Embryonic facial prominence (tissue), 1 donor: ENCODE data around the gene PIP5K1C.
"Not testable (repeated sequence)": the region's sequence is repeated elsewhere in the genome, so short reads cannot be mapped to it uniquely, and the experiment has no call there.

Experiments
- DNase-seq: peaks from one replicate; pipeline ENCODE4 v3.0.0-alpha.2; 2016; ENCODE audit errors: extremely low spot score

Gene PIP5K1C

GRCh38 chr19:3674784-3675543, 25.3 kb downstream of the PIP5K1C start:
- DNase-seq, result no peak

DNA sequence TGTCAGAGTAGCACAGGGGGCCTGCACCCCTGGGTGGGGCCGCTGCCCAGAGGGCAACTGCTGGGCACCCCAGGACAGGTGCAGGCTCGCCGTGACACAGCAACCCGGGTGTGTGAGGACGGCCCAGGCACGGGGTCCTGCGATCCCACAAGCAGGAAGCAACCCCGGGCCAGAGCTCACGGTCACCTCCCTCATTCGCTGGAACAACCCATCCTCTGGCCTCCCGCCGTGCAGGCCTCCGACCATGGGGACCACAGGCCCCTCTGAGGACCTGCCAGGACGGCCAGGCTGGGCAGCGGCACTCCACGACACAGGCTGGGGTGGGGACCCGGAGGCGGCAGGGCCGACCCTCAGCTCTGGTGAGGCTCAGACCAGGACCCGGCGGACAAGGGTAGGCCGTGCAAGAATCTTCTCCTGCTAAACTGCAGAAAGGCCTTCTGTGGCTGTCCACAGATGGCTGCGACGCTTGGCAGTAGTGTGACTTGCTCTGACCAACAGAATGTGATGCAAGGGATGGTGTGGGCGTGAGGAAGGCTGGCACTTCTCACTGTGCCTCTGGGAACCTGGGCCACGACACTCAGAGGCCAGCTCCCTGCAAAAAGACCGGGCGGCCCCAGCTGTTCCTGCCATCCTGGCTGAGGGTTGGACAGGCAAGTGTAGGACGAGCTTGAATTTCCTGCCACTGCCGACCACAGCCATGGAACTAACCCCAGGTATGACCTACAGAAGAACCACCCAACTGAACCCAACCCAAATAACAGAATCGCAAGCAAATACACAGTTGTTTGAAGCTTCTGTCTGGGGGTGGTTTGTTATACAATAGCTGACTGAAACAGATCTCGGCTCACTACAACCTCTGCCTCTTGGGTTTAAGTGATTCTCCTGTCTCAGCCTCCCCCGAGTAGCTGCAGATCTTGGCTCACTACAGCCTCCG, 26.5 kb downstream of the PIP5K1C start:
- no peak for DNase-seq

GRCh38 chr19:3672993-3673392, 27.3 kb downstream of the PIP5K1C start:
- DNase-seq, result no peak

GRCh38 chr19:3672575-3672948, 27.7 kb downstream of the PIP5K1C start:
- no peak for DNase-seq

- DNase-seq, result no peak
These were observed 28.3 kb downstream of the PIP5K1C start for GRCh38 chr19:3671680-3672574.

DNA sequence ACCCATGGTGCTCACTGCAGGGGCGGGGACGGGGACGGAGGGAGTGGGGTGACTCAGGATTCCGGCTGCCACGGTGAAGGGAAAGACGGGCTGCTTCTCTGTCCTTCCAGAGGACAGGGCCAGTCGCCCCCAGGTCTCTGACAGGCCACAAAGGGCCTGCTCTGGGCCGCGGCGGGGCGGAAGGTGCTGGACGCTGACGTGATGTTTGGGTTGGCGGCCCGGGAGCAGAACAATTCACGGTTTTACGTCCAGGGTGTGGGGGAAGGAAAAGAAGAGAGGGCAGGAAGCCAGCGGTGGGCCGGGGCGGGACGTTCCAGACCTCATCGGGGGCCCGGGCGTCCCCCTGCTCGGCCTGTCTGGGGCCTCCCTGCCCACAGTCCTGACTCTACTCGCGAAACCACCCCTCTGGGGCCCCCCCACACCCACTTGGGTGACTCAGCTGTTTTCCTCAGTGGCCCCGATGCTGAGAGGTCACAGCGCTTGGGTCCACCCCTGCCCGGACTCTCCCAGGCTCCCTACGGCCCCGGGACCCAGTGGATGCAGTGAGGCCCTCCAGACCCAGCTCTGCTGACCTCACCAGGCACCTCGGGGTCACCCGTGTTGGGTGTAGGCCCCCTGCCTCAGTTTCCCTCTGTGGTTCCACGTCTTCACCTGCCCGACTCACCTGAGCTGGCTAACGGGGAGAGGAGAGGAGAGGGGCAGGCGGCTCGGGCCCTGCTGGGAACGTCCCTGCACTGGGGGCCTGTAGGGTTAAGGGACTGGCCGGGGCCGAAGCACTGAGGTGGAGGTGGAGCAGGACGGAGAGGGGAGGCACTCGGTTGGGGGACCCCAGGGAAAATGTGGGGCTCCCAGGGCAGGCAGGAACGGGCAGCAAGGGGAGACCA, 29.2 kb downstream of the PIP5K1C start:
- DNase-seq, result peak; percentile 40

- peak; percentile 41 for DNase-seq
These were observed 30.1 kb downstream of the PIP5K1C start for GRCh38 chr19:3669947-3670795.

DNA sequence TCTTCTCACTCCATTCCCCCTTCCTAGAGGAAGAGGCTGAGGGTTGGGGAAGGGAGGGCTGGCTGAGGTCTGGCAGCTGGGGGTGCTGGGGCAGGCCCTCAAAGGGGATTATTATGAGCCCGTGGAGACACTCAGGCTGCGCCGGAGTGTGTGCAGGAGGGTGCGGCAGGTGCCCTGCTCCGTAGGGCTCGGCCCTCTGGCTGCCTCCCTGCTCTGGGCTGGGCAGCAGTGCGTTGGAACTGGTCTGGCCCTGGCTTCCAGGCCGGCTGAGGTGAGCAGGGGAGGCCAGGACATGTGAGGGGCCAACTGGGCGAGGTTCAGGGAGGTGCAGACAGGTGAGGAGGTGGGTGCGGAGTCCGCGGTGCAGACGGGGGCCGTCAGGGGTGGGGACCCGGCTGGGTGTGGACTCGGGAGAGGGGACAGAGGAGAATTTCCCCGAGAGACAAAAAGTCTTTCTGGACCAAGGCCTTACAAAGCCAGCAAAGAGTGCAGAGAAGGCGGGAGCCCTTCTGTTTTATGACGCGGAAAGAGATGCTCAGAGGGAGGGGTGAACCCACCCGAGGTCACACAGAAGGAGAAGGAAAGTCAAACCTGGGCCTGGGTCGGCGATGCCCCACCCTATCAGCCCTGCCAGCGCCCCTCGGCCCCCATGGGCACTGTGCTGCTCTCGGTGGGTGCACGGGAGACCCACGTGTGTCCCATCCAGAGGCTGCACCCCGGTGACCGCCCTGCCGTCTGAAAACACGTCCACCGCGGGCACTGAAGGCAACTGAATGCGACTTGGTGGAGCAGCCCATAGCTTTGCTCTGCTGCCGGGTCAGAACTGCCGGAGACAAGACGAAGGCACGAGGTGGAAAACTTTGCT, 31.0 kb downstream of the PIP5K1C start:
- no peak for DNase-seq

DNA sequence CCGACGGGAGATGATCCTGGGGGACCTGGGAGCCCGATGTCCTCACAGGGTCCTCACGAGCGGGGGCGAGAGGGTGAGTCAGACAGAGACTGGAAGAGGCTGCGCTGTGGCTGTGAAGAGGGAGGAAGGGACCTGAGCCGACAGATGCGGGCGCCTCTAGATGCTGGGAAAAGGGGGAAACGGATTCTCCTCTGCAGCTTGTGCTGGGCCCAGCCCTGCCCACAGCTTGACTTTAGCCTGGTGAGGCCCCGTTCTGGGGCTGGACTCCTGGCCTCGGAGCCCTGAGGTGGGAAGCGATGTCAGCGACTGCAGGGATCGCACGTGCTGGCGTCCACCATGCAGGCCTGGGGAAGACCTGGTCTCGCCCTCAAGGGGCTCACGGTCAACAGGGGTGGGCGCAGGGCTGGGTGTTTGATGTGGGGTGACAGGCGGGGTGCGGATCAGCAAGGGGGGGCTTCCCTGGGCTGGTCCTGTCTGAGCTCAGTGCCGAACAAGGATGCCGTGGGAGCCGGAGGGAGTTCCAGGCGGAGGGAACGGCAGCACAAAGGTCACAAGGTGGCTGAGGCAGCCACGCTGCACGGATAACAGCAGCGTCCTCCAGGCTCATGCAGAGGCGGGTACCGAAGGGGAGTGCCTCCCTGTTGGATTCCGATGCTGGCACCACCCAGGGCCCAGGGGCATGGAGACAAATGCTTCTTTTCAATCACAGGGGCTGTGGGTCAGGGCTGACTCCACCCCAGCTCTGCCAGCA, 31.8 kb downstream of the PIP5K1C start:
- DNase-seq, result no peak

DNA sequence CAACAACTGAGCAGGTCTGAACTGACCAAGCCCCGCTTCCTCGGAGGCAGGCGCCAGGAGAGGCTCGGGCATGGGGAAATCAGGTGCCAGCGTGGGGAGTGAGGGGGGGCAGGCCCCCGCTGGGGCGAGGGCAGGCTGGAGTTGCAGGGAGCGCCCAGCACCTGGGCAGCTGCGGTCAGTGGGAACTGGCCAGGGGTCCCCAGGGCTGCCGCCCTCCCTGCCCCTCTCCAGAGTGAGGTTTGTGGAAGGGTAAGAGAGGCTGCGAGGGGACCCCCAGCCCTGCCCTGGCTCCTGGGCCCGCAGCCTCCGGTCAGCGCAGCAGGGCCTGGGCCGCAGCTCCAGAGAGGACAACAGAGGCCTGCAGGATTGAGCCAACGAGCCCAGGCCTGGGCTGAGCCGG, 32.5 kb downstream of the PIP5K1C start:
- DNase-seq, result no peak

DNA sequence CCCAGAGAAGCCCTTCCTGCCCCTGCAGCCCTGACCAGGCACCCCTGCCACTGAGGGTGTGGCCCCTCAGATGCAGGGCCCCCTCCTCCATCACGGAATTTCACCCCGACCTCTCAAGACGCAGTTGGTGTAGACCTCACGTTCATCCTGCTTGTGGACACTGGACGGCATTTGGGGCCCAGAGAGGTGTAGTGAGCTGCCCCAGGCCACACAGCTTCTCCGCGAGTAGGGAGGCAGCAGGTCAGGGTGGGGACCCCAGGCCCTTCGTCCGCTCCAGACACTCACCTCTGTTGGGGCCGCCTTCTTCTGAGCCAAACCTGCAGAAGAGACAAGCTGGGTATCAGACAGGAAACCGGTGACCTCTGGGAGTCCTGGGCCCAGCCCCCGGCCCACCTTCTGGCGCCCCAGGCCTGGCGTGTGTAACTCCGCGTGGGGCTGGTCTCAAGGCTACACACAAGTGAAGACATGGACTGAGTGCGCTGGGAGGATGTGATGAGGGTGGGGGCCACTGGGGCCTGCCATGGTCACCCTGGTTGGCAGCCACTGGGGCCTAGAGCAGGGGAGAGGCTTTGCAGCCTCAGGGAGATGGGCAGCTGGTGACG, 33.1 kb downstream of the PIP5K1C start:
- DNase-seq, result no peak

GRCh38 chr19:3666545-3666856, 33.8 kb downstream of the PIP5K1C start:
- DNase-seq, result not testable (repeated sequence)

DNA sequence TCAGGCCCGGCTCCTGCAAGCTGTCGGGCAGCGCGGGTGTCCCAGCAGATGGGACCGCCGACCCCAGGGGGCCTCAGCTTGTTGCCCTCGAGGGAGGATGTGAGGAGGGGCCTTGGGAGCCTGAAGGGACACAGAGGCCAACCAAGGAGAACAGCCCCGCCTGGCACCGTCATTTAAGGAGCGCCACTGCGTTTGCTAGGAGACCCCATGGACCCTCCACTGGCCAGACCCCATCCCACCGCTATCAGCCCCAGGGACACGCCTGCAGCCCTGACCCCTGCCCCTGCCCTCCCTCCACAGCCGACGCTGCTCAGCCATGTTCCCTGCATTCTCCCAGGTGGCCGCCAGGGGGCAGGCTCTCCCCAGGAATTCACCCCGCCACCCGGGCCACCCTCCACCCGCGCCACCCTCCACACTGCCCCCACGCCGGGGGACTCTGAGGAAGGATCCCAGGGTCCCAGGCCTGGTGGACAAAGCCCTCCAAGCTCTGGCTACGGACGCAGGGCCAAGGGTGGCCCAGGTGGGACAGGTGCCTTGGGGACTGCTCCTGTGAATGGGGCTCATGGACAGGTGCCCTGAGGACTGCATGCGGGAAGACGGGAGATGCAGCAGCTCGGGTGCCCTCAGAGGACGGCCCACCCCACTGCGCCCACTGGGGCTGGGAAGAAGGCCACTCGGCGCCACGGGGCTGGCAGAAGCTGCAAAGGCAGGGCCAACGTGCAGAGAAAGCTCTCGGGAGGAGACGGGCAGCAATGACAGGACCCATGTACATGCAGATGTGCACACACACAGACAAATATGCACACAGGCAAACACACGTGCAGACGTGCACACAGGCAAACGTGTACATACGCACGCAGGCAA, 34.4 kb downstream of the PIP5K1C start:
- no peak for DNase-seq

GRCh38 chr19:3664879-3665642, 35.2 kb downstream of the PIP5K1C start:
- DNase-seq, result no peak

DNA sequence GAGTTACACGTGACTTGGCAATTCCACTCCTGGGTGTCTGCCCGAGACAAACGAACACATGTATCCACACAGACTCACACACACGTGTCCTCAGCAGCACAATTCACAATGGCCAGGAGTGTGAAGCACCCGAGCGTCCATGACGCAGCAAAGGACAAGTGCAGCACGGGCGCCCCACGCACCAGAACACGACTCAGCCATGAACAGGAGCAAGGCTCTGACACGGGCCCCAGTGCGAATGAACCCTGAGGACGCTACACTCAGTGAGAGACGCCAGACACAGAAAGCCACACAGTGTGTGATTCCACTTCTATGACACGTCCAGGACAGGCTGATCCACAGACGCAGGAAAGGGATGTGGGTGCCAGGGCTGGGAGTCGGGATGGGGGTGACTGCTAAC, 36.4 kb downstream of the PIP5K1C start:
- no peak for DNase-seq
